Left renal cortex interstitium (tissue), 4 donors: ENCODE data around the gene C19orf73. TPM values are rescaled to one million over a fixed set of nuclear protein-coding genes. Genes with fewer than 3 reads are reported as not detected.

Experiments
- DNase-seq, 4 donors: peaks; one replicate each; pipeline ENCODE4 v3.0.0-alpha.2; 2013; ENCODE audit warnings: low read depth in 4 of 4, low spot score in 2 of 4, missing footprints in 1 of 4
- polyA plus RNA-seq, 4 donors: library from polyadenylated mRNA; unstranded; fragments of 120-200 nt; gene quantifications; one replicate each; pipeline ENCODE4 v1.2.1, GENCODE V29; 2013; ENCODE audit not compliant: insufficient read length in 4 of 4

Gene C19orf73
- polyA plus RNA-seq, 4 donors, result 0.73 to 1.1 (median 0.80) TPM

GRCh38 chr19:49071860-49072547, 46.9 kb downstream of the C19orf73 start:
- no peak for DNase-seq

- DNase-seq, result no peak
Measured at GRCh38 chr19:49070416-49070815, 48.5 kb downstream of the C19orf73 start.

GRCh38 chr19:49069026-49069425, 49.9 kb downstream of the C19orf73 start:
- DNase-seq, result no peak

Other genes starting within 250 kb of the C19orf73 start
- gene PPP1R15A, start 246.7 kb downstream of the C19orf73 start, polyA plus RNA-seq, result 10 to 100 TPM; 29.7 to 52.6 (median 33.7) TPM
- gene TULP2, start 220.4 kb downstream of the C19orf73 start, polyA plus RNA-seq, result 1 to 10 TPM in 1 of 4 donors, under 1 TPM in 3; 0.46 to 1.3 (median 0.64) TPM
- 100 to 1,000 TPM; 249 to 328 (median 311) TPM for gene NUCB1, start 218.8 kb downstream of the C19orf73 start, polyA plus RNA-seq
- gene DHDH, start 185.4 kb downstream of the C19orf73 start, polyA plus RNA-seq, result 10 to 100 TPM in 1 of 4 donors, 1 to 10 TPM in 3; 6.0 to 10.3 (median 8.2) TPM
- 10 to 100 TPM; 58.1 to 90.7 (median 76.4) TPM for gene BAX, start 164.3 kb downstream of the C19orf73 start, polyA plus RNA-seq
- 1,000 to 10,000 TPM; 2,498 to 2,845 (median 2,570) TPM for gene FTL, start 153.8 kb downstream of the C19orf73 start, polyA plus RNA-seq
- 10 to 100 TPM; 35.9 to 53.8 (median 48.2) TPM for gene GYS1, start 125.8 kb downstream of the C19orf73 start, polyA plus RNA-seq
- 100 to 1,000 TPM in 2 of 4 donors, 10 to 100 TPM in 2; 86.0 to 106 (median 95.6) TPM for gene RUVBL2, start 125.3 kb downstream of the C19orf73 start, polyA plus RNA-seq
- under 1 TPM in 2 of 4 donors, not detected in 2; 0.31 to 0.35 TPM for gene LHB, start 102.1 kb downstream of the C19orf73 start, polyA plus RNA-seq
- gene CGB3, start 94.8 kb downstream of the C19orf73 start, polyA plus RNA-seq, result under 1 TPM in 1 of 4 donors, not detected in 3; 0.16 TPM
- gene CGB2, start 87.3 kb downstream of the C19orf73 start, polyA plus RNA-seq, result under 1 TPM in 1 of 4 donors, not detected in 3; 0.28 TPM
- gene CGB1, start 82.2 kb downstream of the C19orf73 start, polyA plus RNA-seq, result not detected
- not detected for gene CGB5, start 75.3 kb downstream of the C19orf73 start, polyA plus RNA-seq
- under 1 TPM in 1 of 4 donors, not detected in 3; 0.32 TPM for gene CGB8, start 70.0 kb downstream of the C19orf73 start, polyA plus RNA-seq
- 1 to 10 TPM in 2 of 4 donors, under 1 TPM in 2; 0.59 to 2.8 (median 1.1) TPM for gene CGB7, start 61.4 kb downstream of the C19orf73 start, polyA plus RNA-seq
- 1 to 10 TPM; 3.9 to 4.5 (median 4.5) TPM for gene NTF4, start 54.3 kb downstream of the C19orf73 start, polyA plus RNA-seq
- under 1 TPM; 0.03 to 0.17 (median 0.07) TPM for gene KCNA7, start 46.4 kb downstream of the C19orf73 start, polyA plus RNA-seq
- gene SNRNP70, start 33.7 kb downstream of the C19orf73 start, polyA plus RNA-seq, result 100 to 1,000 TPM; 260 to 418 (median 347) TPM
- gene LIN7B, start 4.8 kb downstream of the C19orf73 start, polyA plus RNA-seq, result 10 to 100 TPM in 1 of 4 donors, 1 to 10 TPM in 3; 5.4 to 13.2 (median 8.8) TPM
- 10 to 100 TPM in 1 of 4 donors, 1 to 10 TPM in 3; 4.5 to 11.1 (median 8.7) TPM for gene PPFIA3, start 401 bp upstream of the C19orf73 start, polyA plus RNA-seq
- gene HRC, start 36.3 kb upstream of the C19orf73 start, polyA plus RNA-seq, result 10 to 100 TPM; 25.2 to 38.8 (median 33.8) TPM
- gene TRPM4, start 38.6 kb upstream of the C19orf73 start, polyA plus RNA-seq, result 10 to 100 TPM; 22.1 to 48.0 (median 35.9) TPM
- gene SLC6A16, start 206.0 kb upstream of the C19orf73 start, polyA plus RNA-seq, result 1 to 10 TPM; 1.8 to 6.5 (median 3.2) TPM
- 10 to 100 TPM; 36.2 to 40.7 (median 37.5) TPM for gene CD37, start 216.3 kb upstream of the C19orf73 start, polyA plus RNA-seq
- 100 to 1,000 TPM in 2 of 4 donors, 10 to 100 TPM in 2; 88.4 to 122 (median 107) TPM for gene TEAD2, start 243.3 kb upstream of the C19orf73 start, polyA plus RNA-seq
- 1 to 10 TPM; 4.5 to 6.4 (median 5.8) TPM for gene DKKL1, start 244.7 kb upstream of the C19orf73 start, polyA plus RNA-seq